SK-N-SH (cell line): Measurements from ENCODE around the gene P2RX1. TPM values are rescaled to one million over a fixed set of nuclear protein-coding genes. Genes with fewer than 3 reads are reported as not detected.

ENCODE experiments used
- CTCF ChIA-PET: fragments of 300-600, 350-600 bp; formaldehyde crosslinking; extraction: SDS; loops from one replicate; lab custom pipeline; 2021; lab: Yijun Ruan, JAX
- POLR2A ChIA-PET: fragments of 350-600 bp; sonication (Branson Sonifier 250); formaldehyde crosslinking; extraction: SDS; loops from one replicate; lab custom pipeline; 2020; ENCODE audit warnings: antibody characterized with exemption, inconsistent platforms; lab: Yijun Ruan, JAX
- DNase-seq: peaks from one replicate; pipeline ENCODE4 v3.0.0; 2012
- H2AFZ ChIP-seq: fragments of 200-600 bp; sonication (generic); 2 replicates; pipeline ENCODE4 v1.8.1; 2016; ENCODE audit warnings: antibody characterized with exemption, mild to moderate bottlenecking, low read depth
- H3F3A ChIP-seq: fragments of 200-600 bp; sonication (generic); replicated peaks from 2 replicates; pipeline ENCODE3; 2016; ENCODE audit warnings: antibody characterized with exemption, mild to moderate bottlenecking; ENCODE audit not compliant: insufficient read depth
- H3K27ac ChIP-seq, 2 experiments: fragments of 200-500 bp in 1 of 2; fragments of 200-600 bp in 1 of 2; sonication (Bioruptor generic) in 1 of 2; sonication (generic), shearing (Covaris generic) in 1 of 2; 2 replicates each; pipeline versions ENCODE4 v1.5.1 to v1.6.1; 2014 to 2016; ENCODE audit warnings: low read depth in 2 of 2, inconsistent platforms in 1 of 2, low read length in 1 of 2, mild to moderate bottlenecking in 1 of 2, mixed read lengths in 1 of 2
- H3K27me3 ChIP-seq: fragments of 200-600 bp; sonication (generic), shearing (Covaris generic); 2 replicates; pipeline ENCODE4 v1.6.1; 2016; ENCODE audit warnings: mixed run types; ENCODE audit not compliant: insufficient read depth
- H3K36me3 ChIP-seq, 2 experiments: fragments of 200-500 bp in 1 of 2; fragments of 200-600 bp in 1 of 2; sonication (Bioruptor generic) in 1 of 2; sonication (generic) in 1 of 2; replicated peaks in 1 of 2; 2 replicates each; pipeline versions ENCODE3 to v1.5.1; 2014 to 2016; ENCODE audit warnings: low read length in 1 of 2, mild to moderate bottlenecking in 1 of 2; ENCODE audit not compliant: insufficient read depth in 2 of 2, control insufficient read depth in 1 of 2
- H3K4me1 ChIP-seq, 2 experiments: fragments of 200-500 bp in 1 of 2; fragments of 200-600 bp in 1 of 2; sonication (Bioruptor generic) in 1 of 2; sonication (generic), shearing (Covaris generic) in 1 of 2; 2 replicates each; pipeline versions ENCODE4 v1.5.1 to v1.6.1; 2014 to 2016; ENCODE audit warnings: low read depth in 1 of 2, low read length in 1 of 2, mixed run types in 1 of 2; ENCODE audit not compliant: insufficient read depth in 2 of 2, control insufficient read depth in 1 of 2
- H3K4me2 ChIP-seq: fragments of 200-600 bp; sonication (generic), shearing (Covaris generic); 2 replicates; pipeline ENCODE4 v1.6.1; 2017; ENCODE audit warnings: mixed run types
- H3K4me3 ChIP-seq, 2 experiments: fragments of 200-500 bp in 1 of 2; fragments of 200-600 bp in 1 of 2; sonication (Bioruptor generic) in 1 of 2; sonication (generic), shearing (Covaris generic) in 1 of 2; 2 replicates each; pipeline versions ENCODE4 v1.5.1 to v1.8.1; 2014 to 2016; ENCODE audit warnings: low read depth in 2 of 2, inconsistent platforms in 1 of 2, low read length in 1 of 2, mild to moderate bottlenecking in 1 of 2, mixed read lengths in 1 of 2, moderate library complexity in 1 of 2
- H3K79me2 ChIP-seq: fragments of 200-600 bp; sonication (generic); 2 replicates; pipeline ENCODE4 v1.8.1; 2017; ENCODE audit warnings: mild to moderate bottlenecking; ENCODE audit not compliant: insufficient read depth
- H3K9ac ChIP-seq: fragments of 200-600 bp; sonication (generic); 2 replicates; pipeline ENCODE4 v1.6.1; 2017; ENCODE audit warnings: mixed run types
- H3K9me2 ChIP-seq: fragments of 200-600 bp; sonication (generic); 2 replicates; pipeline ENCODE4 v1.6.1; 2017; ENCODE audit warnings: mixed run types
- H3K9me3 ChIP-seq: fragments of 200-600 bp; sonication (generic); 2 replicates; pipeline ENCODE4 v1.6.1; 2017; ENCODE audit warnings: mixed run types, mild to moderate bottlenecking, moderate library complexity
- H4K20me1 ChIP-seq: fragments of 200-600 bp; sonication (generic); 2 replicates; pipeline ENCODE4 v1.6.1; 2017; ENCODE audit warnings: mild to moderate bottlenecking, mixed run types; ENCODE audit not compliant: insufficient read depth
- ELF1 ChIP-seq: IDR thresholded peaks from 2 replicates; pipeline ENCODE4 v1.4.0; 2012
- EZH2phosphoT487 ChIP-seq: fragments of 200-600 bp; sonication (generic); IDR thresholded peaks from 2 replicates; pipeline ENCODE4 v1.6.1; 2017; ENCODE audit warnings: low read depth, mixed run types, mild to moderate bottlenecking, antibody characterized with exemption, moderate library complexity, borderline replicate concordance
- FOSL2 ChIP-seq: IDR thresholded peaks from 2 replicates; pipeline ENCODE4 v1.4.0; 2012; ENCODE audit warnings: low read depth, mild to moderate bottlenecking, moderate library complexity, borderline replicate concordance
- JUND ChIP-seq: IDR thresholded peaks from 2 replicates; pipeline ENCODE4 v1.4.0; 2012
- MEF2A ChIP-seq: IDR thresholded peaks from 2 replicates; pipeline ENCODE4 v1.4.0; 2012; ENCODE audit warnings: low read depth, borderline replicate concordance
- NFIC ChIP-seq: IDR thresholded peaks from 2 replicates; pipeline ENCODE4 v1.4.0; 2012; ENCODE audit warnings: borderline replicate concordance
- RCOR1 ChIP-seq: fragments of 150-350 bp; IDR thresholded peaks from 2 replicates; pipeline ENCODE4 v1.6.1; 2017; ENCODE audit warnings: antibody characterized with exemption, low read length
- SIN3A ChIP-seq: IDR thresholded peaks from 2 replicates; pipeline ENCODE4 v1.6.1; 2012; ENCODE audit warnings: low read depth, mild to moderate bottlenecking, low read length, moderate library complexity, borderline replicate concordance
- WGBS: methylation state at CpG from one replicate; pipeline ENCODE4 v1.1.6; 2017; ENCODE audit warnings: low lambda C conversion rate; 5-methylcytosine and 5-hydroxymethylcytosine counted together
- polyA plus RNA-seq, 3 experiments: library from polyadenylated mRNA; depleted of rRNA; stranded (reverse); fragments of >200 nt; gene quantifications; 2 replicates each; pipeline ENCODE4 v1.2.3, GENCODE V29; 2012
- TF ChIP-seq, protein P1 (sequence below): fragments of 150-350 bp; IDR thresholded peaks from 2 replicates; pipeline ENCODE4 v1.6.1; 2017; ENCODE audit warnings: antibody characterized with exemption, low read length, low read depth, borderline replicate concordance
- TF ChIP-seq, protein P2 (sequence below): fragments of 150-350 bp; IDR thresholded peaks from 2 replicates; pipeline ENCODE4 v1.6.1; 2016; ENCODE audit warnings: mild to moderate bottlenecking, low read depth, low read length
- TF ChIP-seq, protein P3 (sequence below): fragments of 200-600 bp; sonication (generic); IDR thresholded peaks from 2 replicates; pipeline ENCODE4 v1.6.1; 2017; ENCODE audit warnings: antibody characterized with exemption, mild to moderate bottlenecking, moderate library complexity
- TF ChIP-seq, protein P4 (sequence below): IDR thresholded peaks from 2 replicates; pipeline ENCODE4 v1.6.1; 2012; ENCODE audit warnings: mild to moderate bottlenecking, low read depth, low read length, moderate library complexity
- TF ChIP-seq, protein P5 (sequence below): IDR thresholded peaks from 2 replicates; pipeline ENCODE4 v1.4.0; 2012; ENCODE audit warnings: low read depth, borderline replicate concordance
- TF ChIP-seq, protein P6 (sequence below): IDR thresholded peaks from 2 replicates; pipeline ENCODE4; 2012

The P2RX1 gene
- polyA plus RNA-seq, 1 of the 3 experiments (the other 2 are of a cell fraction), result not detected

DNA sequence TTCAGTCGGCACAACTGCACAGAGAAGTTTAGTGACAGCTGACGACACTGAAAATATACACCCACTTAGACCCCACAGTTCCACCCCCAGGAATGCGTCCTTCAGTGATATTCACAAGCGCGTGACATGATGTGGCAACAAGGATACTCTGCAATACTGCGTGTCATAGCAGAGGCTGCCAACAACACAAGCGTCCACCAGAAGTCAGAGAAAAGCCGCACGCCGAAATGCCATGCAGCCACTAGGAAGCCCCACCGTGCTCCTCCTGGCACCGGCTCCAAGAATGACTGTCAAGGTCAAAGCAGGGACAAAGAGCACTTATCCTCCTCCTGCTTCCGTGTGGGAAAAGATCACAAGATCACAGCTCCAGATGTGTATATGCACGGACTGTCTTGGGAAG, 44.5 kb upstream of the P2RX1 start:
- Histone ChIP-seq H3K4me2 (no peak overlapping the region), H3K79me2 (no peaks in the 10 kb centered on the region), H2AFZ (no peak overlapping the region), H3K9me2 (no peaks in the 10 kb centered on the region), H3K9ac (no peak overlapping the region), H3K36me3 (no peaks in the 10 kb centered on the region), H4K20me1 (no peaks in the 10 kb centered on the region), H3K27me3 (peaks cover 26% of the 10 kb centered on the region), H3K4me1 (peaks cover 0 to 9% of the 10 kb centered on the region in 2 experiments; a peak in 1 of 4 replicates), H3K4me3 (no peak overlapping the region), H3F3A (peaks cover 4% of the 10 kb centered on the region), H3K9me3 (no peaks in the 10 kb centered on the region), H3K27ac (no peak overlapping the region)
- TF ChIP-seq, protein P1, sequence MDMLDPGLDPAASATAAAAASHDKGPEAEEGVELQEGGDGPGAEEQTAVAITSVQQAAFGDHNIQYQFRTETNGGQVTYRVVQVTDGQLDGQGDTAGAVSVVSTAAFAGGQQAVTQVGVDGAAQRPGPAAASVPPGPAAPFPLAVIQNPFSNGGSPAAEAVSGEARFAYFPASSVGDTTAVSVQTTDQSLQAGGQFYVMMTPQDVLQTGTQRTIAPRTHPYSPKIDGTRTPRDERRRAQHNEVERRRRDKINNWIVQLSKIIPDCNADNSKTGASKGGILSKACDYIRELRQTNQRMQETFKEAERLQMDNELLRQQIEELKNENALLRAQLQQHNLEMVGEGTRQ, result no peak
- no peak for DNase-seq
- WGBS, result 70% methylated on average over 13 of the region's 14 CpGs
- ChIA-PET POLR2A (no interaction called here), CTCF (interaction anchor here (0.8 to 2.3 kb wide), 4 partner anchors 12 to 97 kb away, joined by 3 to 12 read pairs (median 4); no protein-coding TSS in a partner anchor)

DNA sequence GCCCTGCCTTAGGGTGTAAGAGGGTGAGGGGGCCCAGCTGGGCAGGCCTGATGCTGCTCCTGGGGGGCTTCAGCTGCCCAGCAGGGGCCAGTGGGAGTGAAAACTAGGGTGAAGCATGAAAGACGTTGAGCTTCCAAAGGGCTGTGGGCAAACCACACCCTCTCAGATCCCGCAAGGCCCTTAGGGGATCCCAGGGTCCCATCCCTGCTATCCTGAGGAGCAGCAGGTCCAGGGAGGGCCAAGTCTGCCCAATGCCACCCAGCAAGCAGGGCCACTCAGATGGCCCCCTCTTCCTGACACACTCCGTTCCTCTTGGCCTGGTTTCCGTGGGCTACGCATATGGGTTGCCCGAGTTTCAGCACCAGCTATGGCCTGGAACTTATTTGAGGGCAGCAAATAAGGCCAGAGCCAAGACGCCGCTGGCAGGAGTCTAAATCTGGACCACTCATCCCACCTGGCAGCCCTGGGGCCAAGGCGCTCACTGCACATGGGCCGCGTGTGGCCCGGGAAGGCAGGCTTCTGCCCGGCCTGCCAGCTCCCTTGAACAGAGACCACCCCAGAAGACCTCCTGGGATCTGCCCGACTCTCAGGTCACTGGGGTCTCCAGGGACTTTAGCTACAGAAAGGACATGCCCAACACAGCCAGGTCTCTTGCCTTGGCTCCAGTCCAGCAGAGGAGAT, 43.8 kb upstream of the P2RX1 start:
- WGBS, result 92% methylated on average over 9 of the region's 14 CpGs
- H3K36me3 ChIP-seq, result no peaks in the 10 kb centered on the region
- H2AFZ ChIP-seq, result no peak overlapping the region
- no peaks in the 10 kb centered on the region for H3K79me2 ChIP-seq
- no peak overlapping the region for H3K9ac ChIP-seq
- peaks cover 4% of the 10 kb centered on the region for H3F3A ChIP-seq
- H4K20me1 ChIP-seq, result no peaks in the 10 kb centered on the region
- CTCF ChIA-PET, result interaction anchor here (0.8 to 1.2 kb wide), 3 partner anchors 12 to 114 kb away, joined by 3 to 4 read pairs (median 3); no protein-coding TSS in a partner anchor
- peaks cover 26% of the 10 kb centered on the region for H3K27me3 ChIP-seq
- no peaks in the 10 kb centered on the region for H3K9me3 ChIP-seq
- no peaks in the 10 kb centered on the region for H3K9me2 ChIP-seq
- POLR2A ChIA-PET, result no interaction called here
- H3K4me1 ChIP-seq, result peaks cover 0 to 12% of the 10 kb centered on the region in 2 experiments; a peak in 1 of 4 replicates
- DNase-seq, result no peak
- H3K27ac ChIP-seq, result no peak overlapping the region
- no peak overlapping the region for H3K4me3 ChIP-seq
- H3K4me2 ChIP-seq, result no peak overlapping the region
- TF ChIP-seq NFIC, result no peak
- TF ChIP-seq RCOR1, result no peak
- TF ChIP-seq, protein P2, sequence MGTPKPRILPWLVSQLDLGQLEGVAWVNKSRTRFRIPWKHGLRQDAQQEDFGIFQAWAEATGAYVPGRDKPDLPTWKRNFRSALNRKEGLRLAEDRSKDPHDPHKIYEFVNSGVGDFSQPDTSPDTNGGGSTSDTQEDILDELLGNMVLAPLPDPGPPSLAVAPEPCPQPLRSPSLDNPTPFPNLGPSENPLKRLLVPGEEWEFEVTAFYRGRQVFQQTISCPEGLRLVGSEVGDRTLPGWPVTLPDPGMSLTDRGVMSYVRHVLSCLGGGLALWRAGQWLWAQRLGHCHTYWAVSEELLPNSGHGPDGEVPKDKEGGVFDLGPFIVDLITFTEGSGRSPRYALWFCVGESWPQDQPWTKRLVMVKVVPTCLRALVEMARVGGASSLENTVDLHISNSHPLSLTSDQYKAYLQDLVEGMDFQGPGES, result no peak
- TF ChIP-seq, protein P3, sequence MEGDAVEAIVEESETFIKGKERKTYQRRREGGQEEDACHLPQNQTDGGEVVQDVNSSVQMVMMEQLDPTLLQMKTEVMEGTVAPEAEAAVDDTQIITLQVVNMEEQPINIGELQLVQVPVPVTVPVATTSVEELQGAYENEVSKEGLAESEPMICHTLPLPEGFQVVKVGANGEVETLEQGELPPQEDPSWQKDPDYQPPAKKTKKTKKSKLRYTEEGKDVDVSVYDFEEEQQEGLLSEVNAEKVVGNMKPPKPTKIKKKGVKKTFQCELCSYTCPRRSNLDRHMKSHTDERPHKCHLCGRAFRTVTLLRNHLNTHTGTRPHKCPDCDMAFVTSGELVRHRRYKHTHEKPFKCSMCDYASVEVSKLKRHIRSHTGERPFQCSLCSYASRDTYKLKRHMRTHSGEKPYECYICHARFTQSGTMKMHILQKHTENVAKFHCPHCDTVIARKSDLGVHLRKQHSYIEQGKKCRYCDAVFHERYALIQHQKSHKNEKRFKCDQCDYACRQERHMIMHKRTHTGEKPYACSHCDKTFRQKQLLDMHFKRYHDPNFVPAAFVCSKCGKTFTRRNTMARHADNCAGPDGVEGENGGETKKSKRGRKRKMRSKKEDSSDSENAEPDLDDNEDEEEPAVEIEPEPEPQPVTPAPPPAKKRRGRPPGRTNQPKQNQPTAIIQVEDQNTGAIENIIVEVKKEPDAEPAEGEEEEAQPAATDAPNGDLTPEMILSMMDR, result no peak
- TF ChIP-seq, protein P4, sequence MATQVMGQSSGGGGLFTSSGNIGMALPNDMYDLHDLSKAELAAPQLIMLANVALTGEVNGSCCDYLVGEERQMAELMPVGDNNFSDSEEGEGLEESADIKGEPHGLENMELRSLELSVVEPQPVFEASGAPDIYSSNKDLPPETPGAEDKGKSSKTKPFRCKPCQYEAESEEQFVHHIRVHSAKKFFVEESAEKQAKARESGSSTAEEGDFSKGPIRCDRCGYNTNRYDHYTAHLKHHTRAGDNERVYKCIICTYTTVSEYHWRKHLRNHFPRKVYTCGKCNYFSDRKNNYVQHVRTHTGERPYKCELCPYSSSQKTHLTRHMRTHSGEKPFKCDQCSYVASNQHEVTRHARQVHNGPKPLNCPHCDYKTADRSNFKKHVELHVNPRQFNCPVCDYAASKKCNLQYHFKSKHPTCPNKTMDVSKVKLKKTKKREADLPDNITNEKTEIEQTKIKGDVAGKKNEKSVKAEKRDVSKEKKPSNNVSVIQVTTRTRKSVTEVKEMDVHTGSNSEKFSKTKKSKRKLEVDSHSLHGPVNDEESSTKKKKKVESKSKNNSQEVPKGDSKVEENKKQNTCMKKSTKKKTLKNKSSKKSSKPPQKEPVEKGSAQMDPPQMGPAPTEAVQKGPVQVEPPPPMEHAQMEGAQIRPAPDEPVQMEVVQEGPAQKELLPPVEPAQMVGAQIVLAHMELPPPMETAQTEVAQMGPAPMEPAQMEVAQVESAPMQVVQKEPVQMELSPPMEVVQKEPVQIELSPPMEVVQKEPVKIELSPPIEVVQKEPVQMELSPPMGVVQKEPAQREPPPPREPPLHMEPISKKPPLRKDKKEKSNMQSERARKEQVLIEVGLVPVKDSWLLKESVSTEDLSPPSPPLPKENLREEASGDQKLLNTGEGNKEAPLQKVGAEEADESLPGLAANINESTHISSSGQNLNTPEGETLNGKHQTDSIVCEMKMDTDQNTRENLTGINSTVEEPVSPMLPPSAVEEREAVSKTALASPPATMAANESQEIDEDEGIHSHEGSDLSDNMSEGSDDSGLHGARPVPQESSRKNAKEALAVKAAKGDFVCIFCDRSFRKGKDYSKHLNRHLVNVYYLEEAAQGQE, result no peak
- TF ChIP-seq, protein P5, sequence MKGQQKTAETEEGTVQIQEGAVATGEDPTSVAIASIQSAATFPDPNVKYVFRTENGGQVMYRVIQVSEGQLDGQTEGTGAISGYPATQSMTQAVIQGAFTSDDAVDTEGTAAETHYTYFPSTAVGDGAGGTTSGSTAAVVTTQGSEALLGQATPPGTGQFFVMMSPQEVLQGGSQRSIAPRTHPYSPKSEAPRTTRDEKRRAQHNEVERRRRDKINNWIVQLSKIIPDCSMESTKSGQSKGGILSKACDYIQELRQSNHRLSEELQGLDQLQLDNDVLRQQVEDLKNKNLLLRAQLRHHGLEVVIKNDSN, result no peak
- no peak for TF ChIP-seq SIN3A
- TF ChIP-seq, protein P6, sequence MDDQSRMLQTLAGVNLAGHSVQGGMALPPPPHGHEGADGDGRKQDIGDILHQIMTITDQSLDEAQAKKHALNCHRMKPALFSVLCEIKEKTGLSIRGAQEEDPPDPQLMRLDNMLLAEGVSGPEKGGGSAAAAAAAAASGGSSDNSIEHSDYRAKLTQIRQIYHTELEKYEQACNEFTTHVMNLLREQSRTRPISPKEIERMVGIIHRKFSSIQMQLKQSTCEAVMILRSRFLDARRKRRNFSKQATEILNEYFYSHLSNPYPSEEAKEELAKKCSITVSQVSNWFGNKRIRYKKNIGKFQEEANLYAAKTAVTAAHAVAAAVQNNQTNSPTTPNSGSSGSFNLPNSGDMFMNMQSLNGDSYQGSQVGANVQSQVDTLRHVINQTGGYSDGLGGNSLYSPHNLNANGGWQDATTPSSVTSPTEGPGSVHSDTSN, result no peak
- TF ChIP-seq FOSL2, result no peak
- no peak for TF ChIP-seq EZH2phosphoT487
- no peak for TF ChIP-seq MEF2A
- no peak for TF ChIP-seq ELF1
- TF ChIP-seq JUND, result no peak
- TF ChIP-seq, protein P1, result no peak
